HPDE6-E6E7 (cell line): ENCODE data around the gene HOXA5.

Experiments used
- DNase-seq: peaks from one replicate; pipeline ENCODE4 v3.0.0; 2011; ENCODE audit warnings: missing footprints; ENCODE audit errors: extremely low spot score

HOXA5 gene

DNA sequence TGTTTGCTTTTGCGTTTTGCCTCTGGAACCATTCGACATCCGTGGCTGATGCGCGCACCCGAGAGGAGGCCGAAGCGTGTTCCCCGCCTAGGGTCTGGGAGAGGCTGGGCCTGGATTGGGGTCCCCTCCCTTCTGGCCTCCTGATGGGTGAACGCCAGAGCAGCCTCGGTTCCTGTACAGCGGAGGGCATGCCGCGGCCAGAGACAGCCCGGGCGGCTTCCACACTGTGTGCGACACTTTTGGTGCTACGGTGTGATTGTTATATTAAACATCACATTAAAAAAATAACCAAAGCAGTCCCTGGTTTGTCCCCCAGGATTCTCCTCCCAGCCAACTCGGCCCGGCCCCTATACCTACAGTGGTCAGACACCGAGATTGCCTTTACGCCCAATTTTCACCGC is 16.7 kb upstream of the HOXA5 start:
- DNase-seq: no peak

DNA sequence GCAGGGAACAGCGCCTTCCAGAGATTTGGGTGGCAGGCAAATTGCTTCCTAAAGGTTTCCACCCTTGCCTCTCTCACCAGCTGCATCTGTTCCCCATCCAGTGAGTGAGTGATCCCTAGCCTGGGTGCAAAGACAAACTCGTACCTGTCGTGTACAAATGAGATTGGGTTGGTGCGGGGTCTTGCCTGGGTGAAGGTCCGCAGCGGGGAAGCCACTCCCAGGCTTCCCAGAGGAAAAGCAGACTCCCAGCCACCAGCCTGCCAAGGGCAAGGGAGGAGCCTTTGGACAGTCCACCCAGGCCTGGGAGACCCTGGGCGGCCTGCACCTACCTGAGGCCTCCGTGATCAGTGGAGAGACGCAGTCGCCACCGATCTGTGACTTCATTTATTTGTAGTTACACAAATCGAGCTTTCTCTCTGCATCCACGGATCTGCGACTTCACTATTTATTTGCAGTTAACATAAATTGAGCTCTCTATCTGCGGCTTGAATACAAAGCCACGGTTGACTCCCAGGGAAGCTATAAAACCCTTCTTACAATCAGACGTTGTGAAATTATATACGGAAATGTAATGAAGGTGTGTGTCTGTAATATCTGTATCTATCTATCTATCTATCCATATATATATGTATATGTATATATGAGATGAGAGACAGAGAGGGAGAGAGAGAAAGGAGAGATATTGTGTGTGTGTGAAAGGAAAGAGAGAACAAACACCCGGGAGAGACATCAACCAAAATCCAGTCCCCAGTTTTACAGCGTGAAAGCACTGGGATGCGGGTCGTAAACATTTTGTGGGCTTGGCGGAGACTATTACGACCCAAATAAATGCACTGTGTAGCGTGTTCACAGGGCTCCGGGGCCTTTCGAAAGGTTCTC is 16.0 kb upstream of the HOXA5 start:
- no peak for DNase-seq

DNA sequence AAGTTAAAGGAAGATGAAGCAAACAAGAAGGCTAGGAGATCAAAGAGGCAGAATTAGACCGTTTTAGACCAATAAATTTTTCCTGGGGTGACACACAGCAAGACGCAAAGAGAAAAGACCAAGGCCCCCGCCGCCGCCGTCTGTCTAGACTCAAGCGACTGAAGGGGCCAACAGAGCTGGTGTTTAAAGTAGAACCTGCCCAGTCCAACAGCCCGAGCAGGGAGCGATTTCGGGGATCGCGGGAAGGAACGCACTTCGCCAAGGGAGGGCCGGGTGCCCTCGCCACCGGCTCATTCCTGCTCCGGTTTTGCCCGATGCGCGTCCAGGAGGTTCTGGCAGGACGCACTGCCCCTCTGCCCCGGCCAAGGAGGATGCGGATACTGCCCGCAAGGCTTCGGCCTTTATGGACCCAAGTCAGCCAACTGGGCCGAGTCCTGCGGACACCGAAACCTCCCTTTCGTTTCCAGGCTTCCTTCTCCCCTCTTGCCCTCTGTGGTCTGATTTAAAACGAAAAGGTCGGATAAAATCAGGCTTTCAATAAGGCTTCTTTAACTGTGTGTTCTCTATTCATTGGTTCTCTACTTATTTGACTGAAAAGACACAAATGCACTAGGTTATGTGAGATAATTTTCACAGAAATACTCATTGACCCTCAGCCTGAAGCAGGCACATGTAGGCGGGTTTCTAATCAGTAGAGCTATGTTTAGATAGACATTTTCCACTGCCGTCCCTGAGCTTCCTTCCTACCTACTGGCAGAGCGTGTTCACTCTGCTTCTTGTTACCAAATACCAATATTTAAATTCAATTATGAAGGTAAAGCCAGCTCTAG is 15.2 kb upstream of the HOXA5 start:
- no peak for DNase-seq

DNA sequence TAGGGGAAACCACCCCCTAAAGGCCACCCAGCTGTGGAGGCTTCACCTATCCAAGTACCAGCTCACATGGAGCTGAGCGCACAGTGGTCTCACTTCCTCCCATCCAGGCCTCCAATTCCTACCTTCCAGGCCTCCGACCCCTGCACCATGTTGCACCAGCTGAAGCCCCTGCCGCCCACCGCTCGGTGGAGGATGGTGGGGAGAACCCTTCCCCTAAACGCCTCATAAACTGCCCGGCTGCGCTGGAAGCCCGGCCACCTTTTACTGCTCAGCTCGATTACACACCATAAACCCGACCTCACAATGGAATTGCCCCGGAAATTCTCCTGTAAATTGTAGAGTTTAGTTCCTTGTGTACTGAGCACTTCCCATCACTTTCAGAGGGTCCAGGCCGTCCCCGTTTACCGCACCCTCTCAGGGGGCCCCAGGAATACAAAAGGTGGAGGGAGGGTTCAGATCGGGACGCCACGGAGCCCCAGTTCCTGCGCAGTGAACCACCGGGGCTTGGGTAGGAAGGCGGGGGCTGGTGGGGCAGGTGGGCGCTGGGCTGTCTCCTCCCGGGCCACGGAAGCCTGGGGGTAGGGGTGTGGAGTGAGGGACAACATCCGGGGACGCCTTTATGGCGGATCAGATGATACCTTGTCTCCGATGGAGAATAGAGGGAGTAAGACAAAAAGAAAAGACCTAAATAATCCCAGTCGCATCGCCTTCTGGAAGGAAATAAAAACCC is 14.4 kb upstream of the HOXA5 start:
- DNase-seq: no peak

DNA sequence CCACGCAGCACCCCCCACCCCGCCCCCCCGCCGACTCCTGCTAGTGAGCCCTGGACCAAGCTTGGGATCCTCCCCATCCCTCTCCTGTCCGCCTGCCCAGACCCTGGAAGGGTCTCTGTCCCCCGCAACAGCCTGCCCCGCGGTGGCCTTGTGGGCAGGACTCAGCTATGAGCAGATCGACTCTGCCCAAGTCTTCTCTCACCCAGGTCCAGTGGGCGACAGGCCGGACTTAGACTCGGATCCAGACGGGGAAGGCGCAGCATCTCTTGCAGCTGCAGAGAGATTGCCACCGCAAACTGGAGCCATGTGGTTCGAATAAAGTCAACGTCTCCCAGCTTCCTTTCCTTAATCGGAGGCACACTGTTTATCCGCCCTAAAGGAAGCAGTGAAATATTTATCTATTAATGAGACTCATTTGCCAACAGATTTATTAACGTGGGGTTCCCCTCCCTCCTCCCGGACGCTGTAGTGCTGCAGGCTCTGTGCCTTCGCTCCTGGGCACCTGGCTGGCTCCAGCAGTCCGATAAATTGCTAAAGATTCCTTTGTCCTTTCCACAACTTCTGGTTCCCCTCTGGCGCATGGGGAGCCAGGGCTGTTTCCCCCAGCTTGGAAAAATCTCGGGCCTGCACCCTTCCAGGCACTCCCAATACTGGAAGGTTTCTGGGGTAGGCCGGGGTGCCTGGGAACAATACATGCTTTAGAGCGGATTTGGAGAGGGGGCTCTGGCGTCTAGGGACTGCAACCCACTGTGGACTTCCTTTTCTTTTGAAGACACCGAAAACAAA is 13.6 kb upstream of the HOXA5 start:
- DNase-seq: no peak

DNA sequence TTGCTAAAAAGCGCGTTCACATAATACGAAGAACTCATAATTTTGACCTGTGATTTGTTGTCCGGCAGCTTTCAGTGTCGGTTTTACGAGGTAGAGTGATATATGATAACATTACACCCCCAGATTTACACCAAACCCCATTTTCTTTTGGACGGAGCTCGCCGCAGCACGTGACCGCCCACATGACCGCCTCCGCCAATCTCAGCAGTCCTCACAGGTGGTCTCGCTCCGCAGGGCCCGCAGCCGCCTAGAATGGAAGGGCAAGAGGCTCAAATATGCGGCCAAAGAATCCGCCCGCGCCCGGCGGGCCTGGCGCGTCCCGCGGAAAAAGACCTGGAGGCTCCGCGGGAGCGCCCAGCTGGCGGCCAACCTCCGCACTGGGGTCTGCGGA is 13.0 kb upstream of the HOXA5 start, which contains the start of gene HOXA7:
Gene HOXA7 (minus strand): TSS at position 168 of the 391 bp plus-strand sequence. CDS start 130 bp downstream, at position 38.
- no peak for DNase-seq

DNA sequence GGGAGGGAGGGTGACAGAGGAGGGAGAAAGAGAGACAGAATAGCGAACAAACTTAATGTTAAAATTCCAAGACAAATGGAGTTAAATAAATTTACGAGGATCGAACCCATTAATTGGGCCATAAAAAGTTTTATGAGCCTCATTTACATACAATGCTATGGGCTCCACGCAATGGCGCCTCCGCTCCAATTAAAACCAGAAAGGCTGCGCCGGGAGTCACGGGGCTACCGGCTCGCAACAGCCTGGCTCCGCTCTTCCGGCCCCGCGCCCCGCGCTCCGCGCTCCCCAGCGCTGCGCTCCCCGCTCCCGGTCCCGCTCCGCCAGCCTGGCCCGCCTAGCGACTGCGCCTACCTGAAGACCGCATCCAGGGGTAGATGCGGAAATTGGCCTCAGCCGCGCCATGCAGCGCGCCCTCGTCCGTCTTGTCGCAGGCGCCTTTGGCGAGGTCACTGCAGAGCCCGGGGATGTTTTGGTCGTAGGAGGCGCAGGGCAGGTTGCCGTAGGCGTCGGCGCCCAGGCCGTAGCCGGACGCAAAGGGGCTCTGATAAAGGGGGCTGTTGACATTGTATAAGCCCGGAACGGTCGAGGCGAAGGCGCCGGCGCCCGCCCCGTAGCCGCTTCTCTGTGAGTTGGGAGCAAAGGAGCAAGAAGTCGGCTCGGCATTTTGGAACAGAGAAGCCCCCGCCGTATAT is 12.5 kb upstream of the HOXA5 start:
- no peak for DNase-seq

DNA sequence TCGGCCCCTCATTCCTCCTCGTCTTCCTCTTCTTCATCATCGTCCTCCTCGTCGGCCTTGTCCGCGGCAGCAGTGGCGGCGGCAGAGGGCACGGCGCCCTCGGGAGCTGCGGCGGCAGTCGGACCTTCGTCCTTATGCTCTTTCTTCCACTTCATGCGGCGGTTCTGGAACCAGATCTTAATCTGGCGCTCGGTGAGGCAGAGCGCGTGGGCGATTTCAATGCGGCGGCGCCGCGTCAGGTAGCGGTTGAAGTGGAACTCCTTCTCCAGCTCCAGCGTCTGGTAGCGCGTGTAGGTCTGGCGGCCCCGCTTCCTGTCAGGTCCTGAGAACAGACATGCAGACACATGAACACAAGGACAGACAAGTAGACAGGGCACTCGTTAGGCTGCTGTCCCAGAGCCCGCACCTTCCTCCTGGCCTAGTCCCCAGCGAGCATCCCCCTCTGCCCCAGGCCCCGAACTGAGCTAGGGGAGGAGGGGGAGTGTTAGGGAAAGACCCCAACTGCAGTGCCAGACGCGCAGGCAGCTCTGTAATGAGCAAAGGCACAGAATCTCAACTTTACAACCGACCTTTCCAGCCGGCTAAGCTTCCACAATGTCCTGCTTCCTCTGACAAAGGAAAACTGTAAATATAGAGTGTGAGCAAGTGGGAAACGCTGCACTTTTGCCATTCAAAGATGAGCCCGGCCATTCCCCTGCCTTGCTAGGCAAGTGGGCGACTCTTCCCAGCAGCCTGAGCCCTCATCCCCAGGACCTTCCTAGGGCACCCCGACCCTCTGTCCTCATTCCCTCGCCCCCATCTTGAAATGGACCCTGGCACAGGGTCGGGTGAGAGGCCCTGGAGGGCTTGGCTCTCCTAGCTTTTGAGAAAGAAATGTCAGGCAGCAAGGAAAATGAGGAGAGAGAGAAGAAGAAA is 11.7 kb upstream of the HOXA5 start:
- no peak for DNase-seq

DNA sequence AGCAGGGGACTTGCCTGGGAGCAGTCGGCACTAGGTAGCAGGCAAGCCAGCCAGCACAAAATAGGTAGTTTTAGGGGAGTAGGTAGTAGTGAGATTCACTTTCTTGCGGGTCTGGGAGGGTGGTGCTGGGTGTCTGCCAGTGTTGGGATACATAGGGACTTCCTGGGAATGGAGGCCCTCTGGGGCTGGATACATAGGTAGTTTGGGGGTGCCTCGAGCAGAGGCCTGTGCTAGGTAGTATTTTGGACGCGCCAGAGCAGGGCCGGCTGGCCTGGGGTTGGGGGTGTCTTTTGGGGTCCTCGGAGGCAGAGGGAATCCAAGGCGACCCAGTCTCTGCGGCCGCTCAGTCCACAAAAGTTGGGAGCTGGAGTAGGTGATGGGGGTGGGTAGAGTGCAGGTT is 10.9 kb upstream of the HOXA5 start:
- no peak for DNase-seq

DNA sequence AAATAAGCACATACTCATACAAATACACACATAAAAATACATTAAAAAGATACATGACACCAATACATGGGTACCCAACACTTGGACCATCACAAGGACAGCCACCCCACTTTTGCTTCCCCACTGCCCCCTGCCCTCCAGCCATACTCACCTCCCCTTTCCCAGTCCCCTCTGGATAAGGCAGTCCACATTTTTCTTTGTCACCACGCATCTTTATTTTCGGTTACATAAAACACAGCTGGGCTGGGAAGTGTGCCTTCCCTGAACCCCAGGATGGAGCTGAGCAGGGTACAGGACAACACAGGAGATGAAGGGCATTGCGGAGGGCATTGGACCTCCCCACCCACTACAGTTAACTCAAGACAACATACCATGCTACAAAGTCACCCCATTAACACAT is 10.0 kb upstream of the HOXA5 start:
- DNase-seq: no peak

DNA sequence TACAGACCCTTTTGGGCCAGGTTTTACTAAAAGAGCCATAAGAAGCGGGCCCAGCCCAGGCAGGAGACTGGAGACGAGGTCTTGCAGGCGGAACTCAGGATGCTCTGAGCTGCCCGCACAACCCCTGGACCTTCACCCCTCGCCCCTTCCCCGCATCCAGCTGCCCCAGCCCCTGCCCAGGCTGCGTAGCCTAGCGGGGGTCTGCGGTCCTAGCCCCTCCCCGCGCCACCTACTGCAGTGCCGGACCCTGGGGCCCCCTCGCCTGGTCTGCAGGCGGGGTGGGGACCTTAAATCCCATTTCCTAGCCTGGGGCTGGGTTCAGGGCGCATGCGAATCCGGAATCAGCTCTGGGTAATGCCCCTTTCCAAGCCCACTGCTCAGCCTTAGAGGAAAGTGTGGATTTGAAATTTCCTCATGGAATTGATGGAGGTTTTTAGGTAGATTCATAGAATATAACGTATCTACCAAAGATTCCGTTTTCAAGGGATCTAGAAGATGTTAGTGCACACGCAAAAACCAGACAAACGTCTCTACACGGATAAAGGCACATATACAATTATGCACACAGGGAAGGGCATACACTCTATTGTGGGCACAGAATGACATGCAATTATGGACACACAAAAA is 9.4 kb upstream of the HOXA5 start:
- DNase-seq: no peak

DNA sequence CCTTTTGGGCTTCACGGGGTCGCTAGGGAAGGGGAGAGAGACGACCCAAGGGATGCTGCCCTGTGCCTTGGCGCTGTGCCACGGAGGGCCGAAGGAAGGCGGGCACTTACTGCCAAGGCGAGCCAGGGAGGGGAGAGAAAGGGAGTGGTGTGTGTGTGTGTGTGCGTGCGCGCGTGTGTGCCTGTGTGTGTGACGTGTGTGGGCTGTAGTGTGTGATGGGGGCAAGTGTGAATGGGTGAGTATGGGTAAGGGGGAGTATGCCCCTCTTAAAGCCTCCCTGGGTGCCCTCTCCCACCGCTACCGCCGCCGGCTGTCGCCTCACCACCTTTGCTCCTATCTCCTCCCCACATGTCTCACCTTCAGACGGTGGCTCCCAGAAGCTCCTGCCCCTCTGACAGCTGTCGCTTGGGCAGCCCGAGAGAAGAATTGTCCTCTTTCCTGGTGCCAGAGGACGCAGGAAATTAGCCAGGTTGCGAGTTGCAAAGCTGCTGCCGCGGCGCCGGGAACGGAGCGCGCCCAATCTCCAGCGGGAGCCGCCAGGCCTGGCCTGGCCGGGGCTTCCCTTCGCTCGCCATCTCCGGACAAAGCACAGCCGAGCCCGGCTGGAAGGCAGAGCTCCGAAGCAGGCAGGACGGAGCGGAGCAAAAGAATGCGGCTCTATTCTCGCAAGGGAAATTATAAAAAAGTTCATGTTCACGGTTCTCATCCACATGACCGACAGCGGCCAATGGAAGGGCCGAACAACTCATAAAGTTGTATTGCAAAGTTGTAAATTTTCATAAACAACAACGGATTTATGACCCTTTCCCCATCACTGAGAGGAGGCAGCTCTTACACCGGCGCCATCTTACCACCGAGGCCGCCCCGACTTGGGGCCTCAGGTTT is 8.7 kb upstream of the HOXA5 start, which contains the start of gene HOXA3:
Gene HOXA3 (minus strand): TSS at position 653 of the 885 bp plus-strand sequence. CDS start 41,943 bp downstream, outside the sequence.
- no peak for DNase-seq

DNA sequence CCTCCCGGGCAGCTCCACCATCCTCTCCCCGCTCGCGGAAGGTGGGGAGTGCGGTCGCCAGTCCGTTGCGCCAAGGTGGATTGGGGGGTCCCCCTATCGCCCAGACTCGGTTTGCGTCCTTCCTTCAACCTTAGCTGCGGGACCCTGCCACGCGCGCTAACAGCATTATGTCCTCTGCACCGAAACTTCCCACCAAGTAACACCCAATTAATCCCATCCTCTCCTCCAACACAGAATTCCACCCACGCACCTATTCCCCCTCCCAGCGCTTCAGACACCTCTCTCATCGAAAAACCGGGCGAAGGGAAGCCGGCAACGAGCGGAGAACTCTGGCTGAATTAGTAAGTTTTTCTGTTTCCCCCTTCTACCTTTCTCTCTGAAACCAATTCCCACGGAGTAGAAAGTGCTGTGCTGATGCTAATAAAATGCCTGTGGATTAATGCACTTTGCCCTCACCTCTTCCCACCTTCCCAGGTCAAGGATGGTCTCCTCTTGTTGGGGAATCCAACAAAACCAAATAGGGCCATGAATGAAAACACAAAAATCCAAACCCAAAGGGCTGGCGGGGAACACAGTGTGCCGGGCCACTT is 8.0 kb upstream of the HOXA5 start:
- DNase-seq: no peak

DNA sequence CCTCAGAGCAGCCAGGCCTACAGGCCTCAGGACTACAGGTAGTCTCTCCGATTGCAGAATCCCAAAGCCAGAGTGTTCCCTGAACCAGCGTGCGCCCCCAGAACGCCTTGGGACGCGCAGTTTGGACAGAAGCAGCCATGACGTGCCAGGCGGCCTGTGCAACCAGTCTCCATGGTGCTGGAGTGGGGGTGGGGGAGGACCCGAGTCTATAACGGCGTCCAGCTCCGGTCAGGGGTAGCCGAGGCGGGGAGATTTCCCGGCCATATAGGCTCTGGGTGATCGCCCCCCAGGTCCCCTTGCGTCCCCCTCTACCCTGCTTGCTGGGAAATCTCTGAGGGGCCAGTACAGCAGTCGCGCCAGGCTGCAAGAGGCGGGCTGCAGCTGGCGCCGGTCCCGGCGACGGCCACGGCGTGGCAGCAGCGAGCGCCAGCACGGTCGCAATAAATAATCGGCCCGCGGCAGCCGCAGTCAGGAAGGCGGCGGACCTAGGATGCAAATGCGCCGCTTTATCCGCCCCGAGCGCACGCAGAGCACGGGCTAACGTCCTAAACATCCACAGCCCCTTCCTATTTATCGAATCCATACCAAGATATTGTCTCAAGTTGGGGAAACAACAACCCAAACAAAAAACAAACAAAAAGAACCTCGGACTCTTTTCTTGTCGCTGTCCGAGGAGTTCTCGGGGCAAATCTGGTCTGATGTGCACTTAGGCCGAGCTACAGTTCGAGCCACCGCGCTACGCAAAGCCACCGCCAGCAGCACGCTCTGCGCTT is 7.3 kb upstream of the HOXA5 start:
- DNase-seq: no peak

DNA sequence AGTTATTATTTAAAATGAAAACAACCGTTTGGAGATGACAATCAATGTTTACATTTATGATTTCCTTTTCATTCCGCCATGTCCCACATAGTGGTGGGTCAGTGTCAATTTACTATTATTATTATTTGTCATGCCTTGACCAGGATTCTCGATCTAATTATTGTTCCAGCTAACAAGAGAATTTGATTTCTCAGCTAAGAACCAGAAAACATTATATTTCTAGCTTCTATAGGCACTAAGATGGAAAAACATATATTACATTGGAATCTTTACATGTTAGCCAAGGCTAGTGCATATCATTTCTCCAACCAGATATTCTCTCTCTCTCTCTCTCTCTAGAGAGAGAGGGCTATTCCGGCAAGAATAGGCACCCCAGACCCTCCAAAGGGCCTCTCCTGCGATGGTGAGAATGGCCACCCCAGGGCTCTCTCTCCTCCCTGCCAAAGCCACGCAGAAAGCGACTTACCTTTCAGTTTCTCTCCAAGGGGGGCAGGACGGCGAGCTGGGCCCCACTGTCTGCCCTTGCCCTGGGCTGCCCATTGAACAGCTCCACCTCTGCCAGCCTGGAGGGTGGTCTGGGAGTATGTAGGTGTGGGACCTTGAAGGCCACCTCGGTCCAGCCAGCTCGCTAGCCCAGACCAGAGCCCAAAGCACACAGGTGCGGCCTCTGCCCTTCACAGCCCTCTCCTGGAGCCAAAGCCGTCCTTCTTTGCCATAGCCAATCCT is 6.5 kb upstream of the HOXA5 start:
- no peak for DNase-seq
